ENCODE measurements around the gene LRSAM1. TPM values are rescaled to one million over a fixed set of nuclear protein-coding genes. Genes with fewer than 3 reads are reported as not detected.

LRSAM1 gene
- total RNA-seq, 2 experiments from 2014 or later, result 25.4 to 26.9 TPM

GRCh38 chr9:127505396-127506116, 54.2 kb downstream of the LRSAM1 start:
- H3K4me3 Mint-ChIP-seq, result no peak overlapping the region
- peak; percentile 43 for DNase-seq
- H3K36me3 Mint-ChIP-seq (ENCODE audit: low read depth), result peaks cover 8% of the 10 kb centered on the region
- no peaks in the 10 kb centered on the region for H3K27me3 Mint-ChIP-seq
- no peaks in the 10 kb centered on the region for H3K9me3 Mint-ChIP-seq
- no peaks in the 10 kb centered on the region for H3K4me1 Mint-ChIP-seq
- ChIA-PET CTCF (interaction anchor here (2.9 to 3.0 kb wide), 2 partner anchors 81 to 229 kb away, joined by 14 to 19 read pairs; partner anchors contain the start of gene TOR2A), POLR2A (no interaction called here)
- H3K27ac Mint-ChIP-seq, result no peak overlapping the region

- H3K27ac Mint-ChIP-seq, result no peak overlapping the region
Observed at GRCh38 chr9:127506117-127506813, 55.0 kb downstream of the LRSAM1 start.

GRCh38 chr9:127506814-127507750, 55.8 kb downstream of the LRSAM1 start:
- no peak for DNase-seq
- Mint-ChIP-seq H3K27me3 (no peaks in the 10 kb centered on the region), H3K4me3 (no peak overlapping the region), H3K9me3 (no peaks in the 10 kb centered on the region), H3K27ac (no peak overlapping the region), H3K4me1 (no peaks in the 10 kb centered on the region), H3K36me3 (ENCODE audit: low read depth) (peaks cover 9% of the 10 kb centered on the region)
- CTCF ChIA-PET, result interaction anchor here (1.3 kb wide), 1 partner anchor 19 kb away, joined by 3 read pairs; no protein-coding TSS in a partner anchor
- POLR2A ChIA-PET, result no interaction called here

More at GRCh38 chr9:127506117-127506813, 55.0 kb downstream of the LRSAM1 start:
- no peak for DNase-seq
- H3K4me3 Mint-ChIP-seq, result no peak overlapping the region
- H3K9me3 Mint-ChIP-seq, result no peaks in the 10 kb centered on the region
- CTCF ChIA-PET, result no interaction called here
- no peaks in the 10 kb centered on the region for H3K4me1 Mint-ChIP-seq
- H3K36me3 Mint-ChIP-seq (ENCODE audit: low read depth), result peaks cover 8% of the 10 kb centered on the region
- POLR2A ChIA-PET, result no interaction called here
- H3K27me3 Mint-ChIP-seq, result no peaks in the 10 kb centered on the region

- H3K9me3 Mint-ChIP-seq, result no peaks in the 10 kb centered on the region
- H3K4me1 Mint-ChIP-seq, result no peaks in the 10 kb centered on the region
- peaks cover 15% of the 10 kb centered on the region for H3K36me3 Mint-ChIP-seq (ENCODE audit: low read depth)
- H3K27me3 Mint-ChIP-seq, result no peaks in the 10 kb centered on the region
- no peak for DNase-seq
- ChIA-PET CTCF (interaction anchor here (1.3 kb wide), 1 partner anchor 18 kb away, joined by 3 read pairs; no protein-coding TSS in a partner anchor), POLR2A (no interaction called here)
- H3K27ac Mint-ChIP-seq, result no peak overlapping the region
- H3K4me3 Mint-ChIP-seq, result no peak overlapping the region
Observed at GRCh38 chr9:127507751-127508648, 56.7 kb downstream of the LRSAM1 start.

DNA sequence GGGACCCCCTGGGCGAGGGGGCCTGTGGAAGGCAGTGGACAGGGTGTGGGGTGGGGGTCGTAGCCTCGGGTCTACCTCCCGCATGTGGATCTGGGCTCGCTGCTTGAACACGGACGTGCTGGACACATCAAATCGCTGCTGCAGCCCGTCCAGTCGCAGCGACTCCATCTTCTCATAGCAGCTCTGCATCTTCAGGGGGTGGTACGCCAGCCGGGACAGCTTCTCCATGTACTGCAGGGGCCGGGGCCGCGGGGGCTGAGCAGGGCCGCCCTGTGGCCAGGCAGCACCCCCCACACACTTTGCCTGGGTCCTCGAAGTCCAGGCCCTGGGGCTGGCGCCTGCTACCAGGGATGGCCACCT, 57.6 kb downstream of the LRSAM1 start:
- POLR2A ChIA-PET, result no interaction called here
- CTCF ChIA-PET, result interaction anchor here (1.3 kb wide), 1 partner anchor 17 kb away, joined by 3 read pairs; no protein-coding TSS in a partner anchor
- Mint-ChIP-seq H3K4me1 (no peaks in the 10 kb centered on the region), H3K4me3 (no peak overlapping the region), H3K36me3 (ENCODE audit: low read depth) (peaks cover 22% of the 10 kb centered on the region), H3K27me3 (no peaks in the 10 kb centered on the region), H3K9me3 (no peaks in the 10 kb centered on the region), H3K27ac (no peak overlapping the region)
- no peak for DNase-seq

DNA sequence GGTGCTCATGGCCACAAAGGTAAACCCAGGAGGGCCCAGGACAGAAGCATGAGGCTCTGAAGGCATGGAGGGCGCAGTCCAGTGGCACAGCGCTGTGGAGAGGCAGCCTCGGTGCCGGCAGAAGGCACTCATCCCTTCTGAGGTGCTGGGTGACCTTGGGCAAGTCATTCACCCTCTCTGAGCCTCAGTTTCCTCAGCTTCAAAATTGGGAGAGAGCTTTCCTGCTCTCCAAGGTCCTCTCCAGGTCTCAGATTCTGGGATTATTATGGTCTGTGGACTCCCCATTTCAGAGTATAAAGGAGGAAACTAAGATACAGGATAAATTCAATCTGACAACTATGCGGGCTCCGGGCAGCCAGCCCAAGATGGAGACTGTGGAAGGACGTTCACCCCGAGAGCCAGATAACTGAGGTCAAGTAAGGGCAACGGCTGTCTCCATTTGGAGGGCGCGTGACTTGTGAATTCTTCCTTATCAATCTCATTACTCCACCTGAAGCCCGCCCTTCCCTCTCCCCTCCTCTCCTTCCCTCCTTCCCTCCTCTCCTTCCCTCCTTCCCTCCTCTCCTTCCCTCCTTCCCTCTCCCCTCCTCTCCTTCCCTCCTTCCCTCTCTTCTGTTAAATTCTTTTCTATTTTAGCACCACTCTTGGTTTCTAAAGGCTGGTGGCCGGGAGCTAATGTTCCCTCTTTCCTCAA, 58.1 kb downstream of the LRSAM1 start:
- Mint-ChIP-seq H3K36me3 (ENCODE audit: low read depth) (peaks cover 22% of the 10 kb centered on the region), H3K4me1 (no peaks in the 10 kb centered on the region), H3K27me3 (no peaks in the 10 kb centered on the region), H3K27ac (no peak overlapping the region), H3K4me3 (no peak overlapping the region), H3K9me3 (no peaks in the 10 kb centered on the region)
- DNase-seq, result no peak
- POLR2A ChIA-PET, result no interaction called here
- CTCF ChIA-PET, result interaction anchor here (0.8 kb wide), 1 partner anchor 77 kb away, joined by 4 read pairs; no protein-coding TSS in a partner anchor

- ChIA-PET CTCF (interaction anchor here (0.8 kb wide), 1 partner anchor 77 kb away, joined by 4 read pairs; no protein-coding TSS in a partner anchor), POLR2A (no interaction called here)
- no peak overlapping the region for H3K4me3 Mint-ChIP-seq
Observed at GRCh38 chr9:127509955-127510299, 58.6 kb downstream of the LRSAM1 start.

GRCh38 chr9:127514468-127514867, 63.2 kb downstream of the LRSAM1 start:
- Mint-ChIP-seq H3K4me1 (peaks cover 4% of the 10 kb centered on the region), H3K4me3 (no peak overlapping the region), H3K27ac (no peak overlapping the region), H3K9me3 (no peaks in the 10 kb centered on the region), H3K27me3 (no peaks in the 10 kb centered on the region), H3K36me3 (ENCODE audit: low read depth) (peaks cover 51% of the 10 kb centered on the region)
- ChIA-PET CTCF (interaction anchor here (0.6 to 0.8 kb wide), 2 partner anchors 11 to 72 kb away, joined by 3 to 4 read pairs; no protein-coding TSS in a partner anchor), POLR2A (no interaction called here)
- DNase-seq, result no peak

More at GRCh38 chr9:127509955-127510299, 58.6 kb downstream of the LRSAM1 start:
- Mint-ChIP-seq H3K36me3 (ENCODE audit: low read depth) (peaks cover 27% of the 10 kb centered on the region), H3K27ac (no peak overlapping the region), H3K27me3 (no peaks in the 10 kb centered on the region), H3K9me3 (no peaks in the 10 kb centered on the region), H3K4me1 (no peaks in the 10 kb centered on the region)
- DNase-seq, result no peak

GRCh38 chr9:127516835-127517607, 65.7 kb downstream of the LRSAM1 start:
- CTCF ChIA-PET, result interaction anchor here (0.9 to 1.5 kb wide), 2 partner anchors 13 to 68 kb away, joined by 4 to 5 read pairs; no protein-coding TSS in a partner anchor
- POLR2A ChIA-PET, result no interaction called here
- Mint-ChIP-seq H3K4me1 (peaks cover 17% of the 10 kb centered on the region), H3K36me3 (ENCODE audit: low read depth) (peaks cover 63% of the 10 kb centered on the region), H3K4me3 (no peak overlapping the region), H3K27ac (no peak overlapping the region), H3K9me3 (no peaks in the 10 kb centered on the region), H3K27me3 (no peaks in the 10 kb centered on the region)
- DNase-seq, result no peak

- CTCF ChIA-PET, result no interaction called here
Observed at GRCh38 chr9:127517620-127518019, 66.3 kb downstream of the LRSAM1 start.

DNA sequence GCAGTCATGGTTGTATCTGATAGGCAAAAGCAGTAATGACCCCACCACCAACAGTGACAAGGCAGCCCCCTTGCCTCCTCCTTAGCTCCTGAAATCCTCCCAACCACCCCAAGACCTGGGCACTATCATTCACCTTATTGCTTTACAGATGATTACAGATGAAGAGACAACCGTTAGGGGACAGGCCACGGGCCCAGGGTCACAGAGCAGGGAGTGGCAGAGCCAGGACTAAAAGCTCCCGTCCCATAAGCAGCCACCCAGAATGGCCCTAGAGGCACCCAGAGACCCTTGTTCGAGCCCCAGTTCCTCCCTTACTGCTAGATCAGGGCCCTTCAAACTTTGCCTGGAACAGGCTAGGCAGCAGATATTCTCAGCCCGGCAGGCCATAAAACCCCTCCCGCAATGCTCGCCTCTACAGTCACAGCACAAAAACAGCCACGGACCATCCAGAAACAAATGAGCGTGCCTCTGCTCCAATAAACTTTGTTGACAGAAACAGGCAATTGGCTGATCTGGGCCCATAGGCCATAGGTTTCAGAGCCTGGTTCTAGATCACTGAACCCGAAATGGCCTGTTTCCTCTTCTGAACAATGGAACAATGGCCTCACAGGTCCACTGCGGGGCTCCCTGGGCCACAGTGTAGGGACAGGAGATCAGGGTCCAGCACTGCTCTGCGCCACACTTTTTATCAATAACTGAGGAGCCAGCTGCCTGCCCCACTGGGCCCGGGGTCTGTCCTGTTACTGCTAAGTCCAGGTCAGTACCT, 67.0 kb downstream of the LRSAM1 start:
- no peaks in the 10 kb centered on the region for H3K9me3 Mint-ChIP-seq
- DNase-seq, result no peak
- H3K36me3 Mint-ChIP-seq (ENCODE audit: low read depth), result peaks cover 67% of the 10 kb centered on the region
- H3K4me3 Mint-ChIP-seq, result no peak overlapping the region
- no peaks in the 10 kb centered on the region for H3K27me3 Mint-ChIP-seq
- H3K4me1 Mint-ChIP-seq, result peaks cover 18% of the 10 kb centered on the region
- ChIA-PET CTCF (no interaction called here), POLR2A (no interaction called here)
- H3K27ac Mint-ChIP-seq, result peak overlapping the region; percentile 3

More at GRCh38 chr9:127517620-127518019, 66.3 kb downstream of the LRSAM1 start:
- Mint-ChIP-seq H3K27ac (no peak overlapping the region), H3K36me3 (ENCODE audit: low read depth) (peaks cover 67% of the 10 kb centered on the region), H3K4me1 (peaks cover 17% of the 10 kb centered on the region), H3K27me3 (no peaks in the 10 kb centered on the region), H3K4me3 (no peak overlapping the region), H3K9me3 (no peaks in the 10 kb centered on the region)
- no peak for DNase-seq
- POLR2A ChIA-PET, result no interaction called here

Measured in activated CD4-positive, alpha-beta memory T cell treated with anti-CD3 and anti-CD28 coated beads, Interleukin-2, amount 10 ng/mL, durations not matched to agents 7 days and 5 days (primary cell).